Loucy (cell line): Measurements from ENCODE around the gene SOX3.

Source experiments
- H2AFZ ChIP-seq: fragments of 200-600 bp; sonication (generic); 2 replicates; pipeline ENCODE4 v1.6.0; 2016; ENCODE audit warnings: antibody characterized with exemption, mild to moderate bottlenecking, low read length, moderate library complexity
- H3F3A ChIP-seq: fragments of 200-600 bp; 2 replicates; pipeline ENCODE4 v1.6.0; 2016; ENCODE audit warnings: antibody characterized with exemption, low read depth, mild to moderate bottlenecking
- H3K27me3 ChIP-seq: fragments of 200-600 bp; sonication (generic); 2 replicates; pipeline ENCODE4 v1.6.1; 2014; ENCODE audit warnings: low read length, mild to moderate bottlenecking; ENCODE audit not compliant: insufficient read depth, poor library complexity, severe bottlenecking
- H3K36me3 ChIP-seq: fragments of 200-600 bp; sonication (generic); 2 replicates; pipeline ENCODE4 v1.6.1; 2016; ENCODE audit warnings: low read length; ENCODE audit not compliant: insufficient read depth
- H3K4me1 ChIP-seq: fragments of 200-600 bp; sonication (generic); 2 replicates; pipeline ENCODE4 v1.5.1; 2014; ENCODE audit warnings: low read length, mild to moderate bottlenecking; ENCODE audit not compliant: insufficient read depth, poor library complexity, severe bottlenecking
- H3K4me2 ChIP-seq: fragments of 200-600 bp; sonication (generic); 2 replicates; pipeline ENCODE4 v1.6.0; 2014; ENCODE audit warnings: antibody characterized with exemption, low read length, low read depth, mild to moderate bottlenecking; ENCODE audit not compliant: poor library complexity, severe bottlenecking
- H3K4me3 ChIP-seq: fragments of 200-600 bp; sonication (generic); 2 replicates; pipeline ENCODE4 v1.5.1; 2014; ENCODE audit warnings: low read length, mild to moderate bottlenecking, mixed read lengths; ENCODE audit not compliant: poor library complexity, severe bottlenecking
- H3K79me2 ChIP-seq: fragments of 200-600 bp; sonication (generic); 2 replicates; pipeline ENCODE4 v1.6.1; 2014; ENCODE audit warnings: low read length; ENCODE audit not compliant: insufficient read depth
- H3K9ac ChIP-seq: fragments of 200-600 bp; sonication (generic); 2 replicates; pipeline ENCODE4 v1.6.0; 2014; ENCODE audit warnings: mild to moderate bottlenecking, low read depth, low read length, moderate library complexity; ENCODE audit not compliant: poor library complexity, severe bottlenecking
- H3K9me2 ChIP-seq: fragments of 200-600 bp; sonication (generic); replicated peaks from 2 replicates; pipeline ENCODE4 v1.6.1; 2016; ENCODE audit warnings: low read depth, low read length, mixed read lengths
- H3K9me3 ChIP-seq: fragments of 200-600 bp; sonication (generic); 2 replicates; pipeline ENCODE4 v1.6.1; 2014; ENCODE audit warnings: mild to moderate bottlenecking, antibody characterized with exemption, low read length, low read depth; ENCODE audit not compliant: insufficient read depth
- H4K20me1 ChIP-seq: fragments of 200-600 bp; sonication (generic); 2 replicates; pipeline ENCODE4 v1.6.0; 2014; ENCODE audit warnings: antibody characterized with exemption, low read length, mild to moderate bottlenecking; ENCODE audit not compliant: insufficient read depth, poor library complexity, severe bottlenecking
- CTCF ChIP-seq: fragments of 200-600 bp; sonication (generic); conservative IDR thresholded peaks from 2 replicates; pipeline ENCODE4 v1.5.1; 2014; ENCODE audit warnings: mild to moderate bottlenecking, antibody characterized with exemption, low read length
- EZH2phosphoT487 ChIP-seq: fragments of 200-600 bp; IDR thresholded peaks from 2 replicates; pipeline ENCODE4 v1.6.1; 2018; ENCODE audit warnings: antibody characterized with exemption, mild to moderate bottlenecking, moderate library complexity, borderline replicate concordance

The SOX3 gene

GRCh38 chrX:140503238-140503601 is 1.6 kb downstream of the SOX3 start:
- Histone ChIP-seq H3K4me3 (no peak overlapping the region), H3F3A (no peaks in the 10 kb centered on the region), H3K9ac (no peak overlapping the region), H3K36me3 (no peaks in the 10 kb centered on the region), H2AFZ (no peak overlapping the region), H3K4me1 (no peaks in the 10 kb centered on the region), H3K79me2 (no peaks in the 10 kb centered on the region), H3K27me3 (no peaks in the 10 kb centered on the region), H3K4me2 (no peak overlapping the region), H4K20me1 (no peaks in the 10 kb centered on the region), H3K9me2 (no peaks in the 10 kb centered on the region), H3K9me3 (no peaks in the 10 kb centered on the region)
- TF ChIP-seq CTCF, result no peak
- no peak for TF ChIP-seq EZH2phosphoT487

- no peaks in the 10 kb centered on the region for H4K20me1 ChIP-seq
- H3K36me3 ChIP-seq, result no peaks in the 10 kb centered on the region
- H3K9me3 ChIP-seq, result no peaks in the 10 kb centered on the region
- TF ChIP-seq CTCF (no peak), EZH2phosphoT487 (no peak)
- no peak overlapping the region for H2AFZ ChIP-seq
- H3F3A ChIP-seq, result no peaks in the 10 kb centered on the region
- H3K9ac ChIP-seq, result no peak overlapping the region
- H3K79me2 ChIP-seq, result no peaks in the 10 kb centered on the region
- no peaks in the 10 kb centered on the region for H3K27me3 ChIP-seq
- no peaks in the 10 kb centered on the region for H3K9me2 ChIP-seq
- H3K4me3 ChIP-seq, result no peak overlapping the region
- no peak overlapping the region for H3K4me2 ChIP-seq
- no peaks in the 10 kb centered on the region for H3K4me1 ChIP-seq
Observed at GRCh38 chrX:140502491-140503237, 2.2 kb downstream of the SOX3 start.

- no peaks in the 10 kb centered on the region for H3K36me3 ChIP-seq
- no peaks in the 10 kb centered on the region for H3K9me3 ChIP-seq
- no peak overlapping the region for H3K4me3 ChIP-seq
- H3K27me3 ChIP-seq, result no peaks in the 10 kb centered on the region
- H3K9ac ChIP-seq, result no peak overlapping the region
- no peaks in the 10 kb centered on the region for H3F3A ChIP-seq
- no peaks in the 10 kb centered on the region for H3K9me2 ChIP-seq
- H3K4me2 ChIP-seq, result no peak overlapping the region
- H3K4me1 ChIP-seq, result no peaks in the 10 kb centered on the region
- no peak for TF ChIP-seq EZH2phosphoT487
- TF ChIP-seq CTCF, result no peak
- H3K79me2 ChIP-seq, result no peaks in the 10 kb centered on the region
- no peaks in the 10 kb centered on the region for H4K20me1 ChIP-seq
- no peak overlapping the region for H2AFZ ChIP-seq
Observed at GRCh38 chrX:140501940-140502468, 2.9 kb downstream of the SOX3 start.
